ENCODE measurements around the gene CD4. TPM values are rescaled to one million over a fixed set of nuclear protein-coding genes. Genes with fewer than 3 reads are reported as not detected.

Gene CD4
- total and polyA plus RNA-seq, 2 of the 4 experiments (the other 2 are of a cell fraction), result 5.7 to 15.0 TPM

GRCh38 chr12:6774499-6775062 lies 14.7 kb upstream of the CD4 start:
- H2AK5ac ChIP-seq (ENCODE audit: low read depth, low read length), result no peak overlapping the region
- H3K9me3 ChIP-seq (ENCODE audit: control insufficient read depth, insufficient read depth, low read length), result no peaks in the 10 kb centered on the region
- H3K4ac ChIP-seq (ENCODE audit: low read depth, low read length), result no peak overlapping the region
- H3K56ac ChIP-seq (ENCODE audit: extremely low read depth, insufficient read depth, low read length), result no peak overlapping the region
- ATAC-seq (ENCODE audit: low read depth) (no peak), DNase-seq (no peak)
- no peak overlapping the region for H4K5ac ChIP-seq (ENCODE audit: low read depth, low read length)
- H2BK120ac ChIP-seq (ENCODE audit: low read depth, low read length), result no peak overlapping the region
- H3K4me3 ChIP-seq (ENCODE audit: insufficient read depth, low read depth, low read length), result no peak overlapping the region
- H4K8ac ChIP-seq (ENCODE audit: low read depth in 2 of 2, low read length in 2 of 2), result no peak overlapping the region
- no peaks in the 10 kb centered on the region for H3K27me3 ChIP-seq (ENCODE audit: control insufficient read depth, insufficient read depth, low read length)
- peaks cover 7% of the 10 kb centered on the region for H4K20me1 ChIP-seq (ENCODE audit: insufficient read depth, low read length)
- TF ChIP-seq RAD21 (IDR thresholded peaks at IDR 0.05; ENCODE audit: low read length) (no peak), USF2 (IDR thresholded peaks at IDR 0.05; ENCODE audit: low read depth, low read length) (no peak), POLR2A (IDR thresholded peaks at IDR 0.05; ENCODE audit: low read depth, low read length) (no peak), MAZ (IDR thresholded peaks at IDR 0.05; ENCODE audit: borderline replicate concordance, low read depth, low read length) (no peak), NFE2L2 (IDR thresholded peaks at IDR 0.05; ENCODE audit: low read depth, low read length) (no peak), RFX5 (IDR thresholded peaks at IDR 0.05; ENCODE audit: low read depth, low read length) (no peak), CHD1 (IDR thresholded peaks at IDR 0.05; ENCODE audit: low read depth, low read length) (no peak), RCOR1 (IDR thresholded peaks at IDR 0.05; ENCODE audit: insufficient replicate concordance, low read length) (no peak), MXI1 (IDR thresholded peaks at IDR 0.05; ENCODE audit: borderline replicate concordance, low read depth, low read length) (no peak), SMC3 (IDR thresholded peaks at IDR 0.05; ENCODE audit: low read depth, low read length) (no peak), FOS (IDR thresholded peaks at IDR 0.05; ENCODE audit: low read depth, low read length) (no peak), CTCF (conservative IDR thresholded peaks at IDR 0.05; ENCODE audit: low read depth, low read length) (no peak), ELK1 (IDR thresholded peaks at IDR 0.05; ENCODE audit: borderline replicate concordance, low read depth, low read length) (no peak), BHLHE40 (IDR thresholded peaks at IDR 0.05; ENCODE audit: low read depth, low read length) (no peak), CEBPB (IDR thresholded peaks at IDR 0.05; ENCODE audit: low read depth, low read length) (no peak), MAFK (IDR thresholded peaks at IDR 0.05; ENCODE audit: low read depth, low read length) (no peak)
- intact Hi-C loops (cut with micrococcal nuclease) (no loop called here), dilution Hi-C loops (cut with HindIII; ENCODE audit: low sequenced_read_pairs, unreplicated experiment) (no loop called here), in situ Hi-C loops (cut with MboI; ENCODE audit: low sequenced_read_pairs) (no loop called here)
- peaks cover 6% of the 10 kb centered on the region; the same call in 1 of the 2 replicates for H3K4me1 ChIP-seq (ENCODE audit: control insufficient read depth, insufficient read depth, low read length)
- POLR2A ChIA-PET (ENCODE audit: unreplicated experiment), result interaction anchor here (0.7 kb wide), 2 partner anchors 7 to 9 kb away, joined by 4 read pairs; partner anchors contain the start of gene PTMS
- H2BK15ac ChIP-seq (ENCODE audit: low read depth, low read length), result no peak overlapping the region
- no peak overlapping the region for H2AK9ac ChIP-seq (replicated peaks; ENCODE audit: low read depth, low read length, poor library complexity)
- H2BK20ac ChIP-seq (ENCODE audit: low read depth, low read length), result no peak overlapping the region
- H3K18ac ChIP-seq (ENCODE audit: low read depth, low read length), result no peak overlapping the region
- H3K36me3 ChIP-seq (ENCODE audit: control insufficient read depth, insufficient read depth, low read length), result peaks cover 13% of the 10 kb centered on the region
- H3K9ac ChIP-seq (ENCODE audit: low read depth, low read length), result no peak overlapping the region
- H3K4me2 ChIP-seq (ENCODE audit: low read depth, low read length), result no peak overlapping the region
- no peak overlapping the region for H4K91ac ChIP-seq (ENCODE audit: insufficient read depth, low read depth, low read length)
- peaks cover 2 to 14% of the 10 kb centered on the region in 2 experiments; a peak in 3 of 4 replicates for H3K79me1 ChIP-seq (ENCODE audit: low read depth in 1 of 2, low read length in 2 of 2)
- no TSS peak for BruUV-seq (replicated peaks)
- H3K9me1 ChIP-seq (ENCODE audit: insufficient read depth, low read length), result 0 out of 2 replicates have a peak, but pooled peaks cover under 1% of the 10 kb centered on the region
- no peak overlapping the region for H2AFZ ChIP-seq (replicated peaks; ENCODE audit: low read length, poor library complexity)
- H3K14ac ChIP-seq (replicated peaks; ENCODE audit: low read depth, low read length), result no peak overlapping the region
- CTCF ChIA-PET, result no interaction called here
- no peak overlapping the region for H3K27ac ChIP-seq (ENCODE audit: insufficient read depth, low read length)
- WGBS, 2 experiments (ENCODE audit: extremely low coverage in 2 of 2, insufficient read length in 1 of 2), result 97% methylated on average over 12 of the region's 15 CpGs; no CpG with 5 or more reads in 1 of the 2 experiments
- H2BK5ac ChIP-seq (ENCODE audit: low read depth, low read length, poor library complexity, severe bottlenecking), result no peak overlapping the region
- no peak overlapping the region for H3K23ac ChIP-seq (ENCODE audit: low read depth, low read length)
